ENCODE data around the gene GIGYF2.

GIGYF2 gene

GRCh38 chr2:232721261-232721660 lies 24.1 kb downstream of the GIGYF2 start:
- no peak for DNase-seq (ENCODE audit: low read depth)
- no peak for TF ChIP-seq CTCF (IDR thresholded peaks at IDR 0.05; ENCODE audit: control insufficient read depth, extremely low read depth, insufficient read depth)
- H3K4me3 ChIP-seq (ENCODE audit: low read depth, low read length): no peak overlapping the region

GRCh38 chr2:232721882-232722281 lies 24.8 kb downstream of the GIGYF2 start:
- no peak for DNase-seq (ENCODE audit: low read depth)
- no peak overlapping the region for H3K4me3 ChIP-seq (ENCODE audit: low read depth, low read length)
- TF ChIP-seq CTCF (IDR thresholded peaks at IDR 0.05; ENCODE audit: control insufficient read depth, extremely low read depth, insufficient read depth): no peak

- no peak for TF ChIP-seq CTCF (IDR thresholded peaks at IDR 0.05; ENCODE audit: control insufficient read depth, extremely low read depth, insufficient read depth)
- no peak for DNase-seq (ENCODE audit: low read depth)
- H3K4me3 ChIP-seq (ENCODE audit: low read depth, low read length): no peak overlapping the region; the same call in 1 of the 2 replicates
Observed at GRCh38 chr2:232723027-232723426, 25.9 kb downstream of the GIGYF2 start.

- no peak for TF ChIP-seq CTCF (IDR thresholded peaks at IDR 0.05; ENCODE audit: control insufficient read depth, extremely low read depth, insufficient read depth)
- no peak for DNase-seq (ENCODE audit: low read depth)
- H3K4me3 ChIP-seq (ENCODE audit: low read depth, low read length): no peak overlapping the region
Observed at GRCh38 chr2:232728785-232729184, 31.7 kb downstream of the GIGYF2 start.

GRCh38 chr2:232731470-232731869 lies 34.3 kb downstream of the GIGYF2 start:
- no peak overlapping the region for H3K4me3 ChIP-seq (ENCODE audit: low read depth, low read length)
- TF ChIP-seq CTCF (IDR thresholded peaks at IDR 0.05; ENCODE audit: control insufficient read depth, extremely low read depth, insufficient read depth): no peak
- no peak for DNase-seq (ENCODE audit: low read depth)

- no peak for DNase-seq (ENCODE audit: low read depth)
- H3K4me3 ChIP-seq (ENCODE audit: low read depth, low read length): no peak overlapping the region
- no peak for TF ChIP-seq CTCF (IDR thresholded peaks at IDR 0.05; ENCODE audit: control insufficient read depth, extremely low read depth, insufficient read depth)
Observed at GRCh38 chr2:232741294-232741693, 44.2 kb downstream of the GIGYF2 start.

GRCh38 chr2:232741972-232742371 lies 44.8 kb downstream of the GIGYF2 start:
- no peak for DNase-seq (ENCODE audit: low read depth)
- TF ChIP-seq CTCF (IDR thresholded peaks at IDR 0.05; ENCODE audit: control insufficient read depth, extremely low read depth, insufficient read depth): no peak
- no peak overlapping the region for H3K4me3 ChIP-seq (ENCODE audit: low read depth, low read length)

Data from LNCaP clone FGC (cell line).